GM12892 (cell line): ENCODE data around the gene MRPL10.

Experiments
- POLR2A ChIP-seq: IDR thresholded peaks from 2 replicates; pipeline ENCODE4 v1.6.1; 2011; ENCODE audit warnings: low read depth, low read length, control low read depth
- TAF1 ChIP-seq: IDR thresholded peaks from 2 replicates; pipeline ENCODE4 v1.6.1; 2011; ENCODE audit warnings: low read depth, mild to moderate bottlenecking, control low read depth, low read length, borderline replicate concordance

DNA sequence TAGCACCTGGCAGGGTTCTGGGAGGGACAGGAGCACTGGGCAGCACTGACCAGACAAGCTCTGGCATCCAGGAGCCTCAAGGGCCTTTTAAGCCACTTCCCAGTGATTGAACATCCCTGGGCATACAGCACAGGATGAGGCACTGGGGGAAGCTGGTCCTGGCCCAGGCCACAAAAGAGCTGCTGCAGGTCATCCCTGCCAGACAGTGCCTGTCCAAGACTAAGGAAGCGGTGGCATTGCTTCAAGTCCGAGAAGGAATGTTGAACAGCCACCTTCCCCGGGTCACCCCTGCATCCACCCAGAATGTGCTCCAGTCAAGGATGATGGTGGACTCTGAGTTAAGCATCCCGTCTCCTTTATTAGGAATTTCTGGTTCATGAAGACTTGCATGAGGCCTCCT is 8.6 kb downstream of the MRPL10 start:
- no peak for TF ChIP-seq POLR2A
- no peak for TF ChIP-seq TAF1
